Activated T-cell treated with anti-CD3 and anti-CD28 coated beads, Interleukin-2, amount 50 U/mL, for 24 hours (primary cell): Measurements from ENCODE around the gene RIMKLA.

Experiments
- DNase-seq: peaks from one replicate; pipeline ENCODE4 v3.0.0-alpha.2; 2020
- H3K27ac Mint-ChIP-seq: 2 replicates; pipeline ENCODE4 v1.8.0; 2020; ENCODE audit warnings: mild to moderate bottlenecking, mixed read lengths
- H3K27me3 Mint-ChIP-seq: 2 replicates; pipeline ENCODE4 v1.8.0; 2020; ENCODE audit warnings: mixed read lengths
- H3K36me3 Mint-ChIP-seq: 2 replicates; pipeline ENCODE4 v1.8.0; 2020; ENCODE audit warnings: low read depth, mixed read lengths
- H3K4me1 Mint-ChIP-seq: 2 replicates; pipeline ENCODE4 v1.8.0; 2020; ENCODE audit warnings: low read depth, mixed read lengths
- H3K4me3 Mint-ChIP-seq: 2 replicates; pipeline ENCODE4 v1.8.0; 2020; ENCODE audit warnings: mild to moderate bottlenecking, moderate library complexity, mixed read lengths
- H3K9me3 Mint-ChIP-seq: 2 replicates; pipeline ENCODE4 v1.8.0; 2020; ENCODE audit warnings: mixed read lengths

RIMKLA gene

DNA sequence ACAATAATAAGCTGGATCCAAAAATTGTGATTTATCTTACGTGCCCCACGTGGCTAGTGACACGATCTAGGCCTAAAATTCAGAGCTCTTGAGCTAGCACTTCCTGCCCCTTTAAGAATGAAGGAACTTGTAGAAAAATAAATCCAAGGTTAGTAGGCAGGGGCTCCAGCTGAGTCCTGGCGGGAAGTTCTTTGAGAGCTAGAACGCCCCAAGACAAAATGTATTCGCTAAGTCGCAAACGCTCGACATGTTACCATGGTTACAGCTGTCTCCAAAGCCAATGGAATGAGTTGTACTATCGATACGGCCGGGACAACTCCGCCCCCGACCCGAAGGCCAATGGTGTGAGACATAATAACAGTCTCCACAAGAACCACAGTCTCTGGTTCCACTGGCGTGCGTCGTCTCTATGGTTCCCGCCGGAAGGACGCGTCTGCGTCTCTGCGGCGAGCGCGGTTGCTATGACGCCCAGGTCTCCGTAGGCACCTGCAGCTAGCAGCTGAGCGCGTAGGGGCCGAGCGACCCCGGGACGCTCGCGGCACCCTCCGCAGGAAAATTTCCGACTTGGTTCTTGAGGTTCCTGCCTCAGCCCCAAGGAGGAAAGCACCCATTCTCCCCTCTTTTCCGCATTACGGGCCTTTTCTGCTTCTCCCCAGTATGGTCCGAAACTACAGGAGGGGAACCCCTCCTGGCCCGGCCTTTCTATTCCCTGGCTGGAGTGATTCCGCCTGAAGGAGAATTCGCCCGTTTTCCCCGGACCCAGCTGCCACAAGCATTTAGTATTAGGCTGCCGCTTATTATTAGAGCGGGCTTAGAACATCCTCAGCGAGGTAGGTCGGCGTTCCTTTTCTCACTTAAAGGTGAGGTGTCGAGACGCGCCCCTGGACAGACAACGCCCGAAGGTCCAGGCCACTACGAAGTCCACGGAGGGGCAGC lies 82.5 kb downstream of the RIMKLA start, which contains the start of gene CCDC30:
CCDC30 (plus strand) TSS at position 459 of the 936 bp plus-strand sequence. CDS start 17,266 bp downstream, outside the sequence.
- Mint-ChIP-seq H3K27ac (peak within 1 kb of the TSS; percentile 93), H3K4me1 (peaks cover 46% of the 10 kb centered on the region), H3K27me3 (no peaks in the 10 kb centered on the region), H3K36me3 (peaks cover 43% of the 10 kb centered on the region), H3K4me3 (peak within 1 kb of the TSS; percentile 84), H3K9me3 (no peaks in the 10 kb centered on the region)
- DNase-seq: peak; percentile 92

DNA sequence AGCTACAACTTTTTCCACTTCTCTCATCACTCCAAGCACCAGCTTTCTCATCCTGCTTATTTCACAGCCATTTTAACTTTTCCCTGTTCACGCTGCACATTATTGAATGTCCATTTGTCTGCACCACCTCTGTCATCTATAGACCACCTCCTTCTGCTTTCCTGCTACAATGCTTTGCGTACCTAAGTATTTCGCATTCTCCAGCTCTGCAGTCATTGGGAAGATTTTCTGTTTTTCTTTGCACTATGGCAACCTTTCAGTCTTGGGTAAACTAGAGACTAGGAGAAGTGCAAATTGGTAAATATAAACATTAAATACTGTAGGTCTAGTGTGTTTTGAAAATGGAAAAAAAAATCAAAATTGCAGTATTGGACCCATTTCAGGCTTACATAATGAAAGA lies 83.3 kb downstream of the RIMKLA start:
- no peaks in the 10 kb centered on the region for H3K9me3 Mint-ChIP-seq
- no peak overlapping the region for H3K27ac Mint-ChIP-seq
- H3K36me3 Mint-ChIP-seq: peaks cover 35% of the 10 kb centered on the region

GRCh38 chr1:42466030-42466429 lies 85.4 kb downstream of the RIMKLA start:
- Mint-ChIP-seq H3K27ac (no peak overlapping the region), H3K9me3 (no peaks in the 10 kb centered on the region), H3K4me1 (peaks cover 25% of the 10 kb centered on the region), H3K27me3 (no peaks in the 10 kb centered on the region), H3K4me3 (no peak overlapping the region), H3K36me3 (peaks cover 14% of the 10 kb centered on the region)
- DNase-seq: no peak

More for the DNA sequence above, 83.3 kb downstream of the RIMKLA start:
- Mint-ChIP-seq H3K4me1 (peaks cover 38% of the 10 kb centered on the region), H3K27me3 (no peaks in the 10 kb centered on the region), H3K4me3 (peak overlapping the region; percentile 84)
- no peak for DNase-seq

GRCh38 chr1:42469727-42470126 lies 89.1 kb downstream of the RIMKLA start:
- no peaks in the 10 kb centered on the region for H3K27me3 Mint-ChIP-seq
- H3K9me3 Mint-ChIP-seq: no peaks in the 10 kb centered on the region
- H3K27ac Mint-ChIP-seq: no peak overlapping the region
- H3K4me3 Mint-ChIP-seq: no peak overlapping the region
- no peaks in the 10 kb centered on the region for H3K36me3 Mint-ChIP-seq
- no peak for DNase-seq
- H3K4me1 Mint-ChIP-seq: no peaks in the 10 kb centered on the region
